ENCODE measurements around the gene CNTROB.
A peak's percentile ranks its signal among the peaks of the same experiment; 100 is the strongest.

- TF ChIP-seq POLR2A (IDR thresholded peaks at IDR 0.05) (no peak), CTCF (IDR thresholded peaks at IDR 0.05) (peak; percentile 67 to 80 (median 73))
These were observed 56.8 kb downstream of the CNTROB start for GRCh38 chr17:7988750-7989178.
